ENCODE results near the gene EPHX1. TPM values are rescaled to one million over a fixed set of nuclear protein-coding genes. Genes with fewer than 3 reads are reported as not detected.
"Not testable (repeated sequence)": the region's sequence is repeated elsewhere in the genome, so short reads cannot be mapped to it uniquely, and the experiment has no call there.

EPHX1 gene
- polyA plus RNA-seq, 2 of the 4 experiments (the other 2 are of a cell fraction) = 150 to 252 TPM

- ChIA-PET CTCF (interaction anchor here (0.7 to 20.2 kb wide), 5 partner anchors 31 to 300 kb away, joined by 3 to 429 read pairs (median 3); partner anchors contain the start of gene EPHX1), POLR2A (interaction anchor here (0.7 kb wide), 1 partner anchor 244 kb away, joined by 3 read pairs; no protein-coding TSS in a partner anchor)
- TF ChIP-seq HOXA7 (CRISPR knock-in tag; IDR thresholded peaks at IDR 0.05) = peak; percentile 44; the same call in 1 of the 2 replicates
- TF ChIP-seq MAX (IDR thresholded peaks at IDR 0.05) = no peak
- 0 out of 3 replicates have a peak overlapping the region, but pooled peaks have one; percentile 85 for H3K4me3 ChIP-seq
- no peaks in the 10 kb centered on the region for H3K9me3 ChIP-seq
- ATAC-seq (no peak), FAIRE-seq (no peak), DNase-seq (ENCODE audit: low read depth in 1 of 2, low spot score in 1 of 2) (no peak)
- H3K4me1 ChIP-seq = peaks cover 40% of the 10 kb centered on the region
- peak overlapping the region; percentile 80 for H3K4me2 ChIP-seq
- 90% methylated on average over 5 of the region's 5 CpGs for WGBS (ENCODE audit: missing lambda C conversion rate)
- no peak overlapping the region for H3K27ac ChIP-seq
Observed at GRCh38 chr1:225780134-225780533, 29.8 kb upstream of the EPHX1 start.

- WGBS (ENCODE audit: missing lambda C conversion rate) = 97% methylated on average over 1 of the region's 1 CpG
Observed at GRCh38 chr1:225780630-225781029, 29.3 kb upstream of the EPHX1 start.

GRCh38 chr1:225789142-225789541, 20.8 kb upstream of the EPHX1 start:
- H3K4me1 ChIP-seq; H3K9me3 ChIP-seq; H3K4me3 ChIP-seq; POLR2A ChIA-PET; H3K4me2 ChIP-seq; DNase-seq (ENCODE audit: low read depth in 1 of 2, low spot score in 1 of 2); ATAC-seq; H3K27ac ChIP-seq: not testable (repeated sequence)
- WGBS (ENCODE audit: missing lambda C conversion rate) = 91% methylated on average over 3 of the region's 3 CpGs
- CTCF ChIA-PET = interaction anchor here (1.5 kb wide), 1 partner anchor 12 kb away, joined by 8 read pairs; the partner anchor contains the start of gene SRP9
- peak; percentile 95 for FAIRE-seq

More at GRCh38 chr1:225780630-225781029, 29.3 kb upstream of the EPHX1 start:
- Histone ChIP-seq H3K4me2 (peak overlapping the region; percentile 80), H3K4me3 (no peak overlapping the region), H3K9me3 (no peaks in the 10 kb centered on the region), H3K27ac (no peak overlapping the region), H3K4me1 (peaks cover 40% of the 10 kb centered on the region)
- TF ChIP-seq NFE2L2 (conservative IDR thresholded peaks at IDR 0.05; ENCODE audit: low read length) (no peak), POLR2A (IDR thresholded peaks at IDR 0.05; ENCODE audit: low read length) (no peak), BCL3 (IDR thresholded peaks at IDR 0.05) (no peak), E2F6 (IDR thresholded peaks at IDR 0.05; ENCODE audit: borderline replicate concordance, low read depth) (no peak), FOXS1 (CRISPR knock-in tag; IDR thresholded peaks at IDR 0.05) (no peak), HOXB13 (CRISPR knock-in tag; IDR thresholded peaks at IDR 0.05; ENCODE audit: low read depth) (no peak), FOSL2 (IDR thresholded peaks at IDR 0.05) (no peak), FOSL2 (CRISPR knock-in tag; IDR thresholded peaks at IDR 0.05) (no peak)
- no peak for DNase-seq (ENCODE audit: low read depth in 1 of 2, low spot score in 1 of 2)
- CTCF ChIA-PET = interaction anchor here (1.3 kb wide), 1 partner anchor 9 kb away, joined by 6 read pairs; no protein-coding TSS in a partner anchor
- no peak for FAIRE-seq
- no peak for ATAC-seq
- POLR2A ChIA-PET = interaction anchor here (0.7 to 1.0 kb wide), 2 partner anchors 21 to 245 kb away, joined by 3 to 5 read pairs; no protein-coding TSS in a partner anchor

- FAIRE-seq (no peak), DNase-seq (ENCODE audit: low read depth in 1 of 2, low spot score in 1 of 2) (no peak), ATAC-seq (no peak)
- H3K27ac ChIP-seq = no peak overlapping the region
- CTCF ChIA-PET = interaction anchor here (0.6 kb wide), 1 partner anchor 320 kb away, joined by 3 read pairs; no protein-coding TSS in a partner anchor
- POLR2A ChIA-PET = no interaction called here
- no peaks in the 10 kb centered on the region for H3K4me1 ChIP-seq
- WGBS (ENCODE audit: missing lambda C conversion rate) = 83% methylated on average over 4 of the region's 4 CpGs
- H3K4me3 ChIP-seq = no peak overlapping the region
- H3K9me3 ChIP-seq = no peaks in the 10 kb centered on the region
- H3K4me2 ChIP-seq = no peak overlapping the region
- TF ChIP-seq NFE2L2 (conservative IDR thresholded peaks at IDR 0.05; ENCODE audit: low read length) = no peak
- no peak for TF ChIP-seq JUN (IDR thresholded peaks at IDR 0.05)
- no peak for TF ChIP-seq JUNB (IDR thresholded peaks at IDR 0.05)
- TF ChIP-seq E2F6 (IDR thresholded peaks at IDR 0.05; ENCODE audit: borderline replicate concordance, low read depth) = no peak
Observed at GRCh38 chr1:225794954-225795353, 15.0 kb upstream of the EPHX1 start.

- H3K4me2 ChIP-seq; FAIRE-seq; DNase-seq (ENCODE audit: low read depth in 1 of 2, low spot score in 1 of 2); H3K27ac ChIP-seq; CTCF ChIA-PET; H3K4me3 ChIP-seq; ATAC-seq; H3K9me3 ChIP-seq; H3K4me1 ChIP-seq; POLR2A ChIA-PET: not testable (repeated sequence)
- 98% methylated on average over 6 of the region's 18 CpGs for WGBS (ENCODE audit: missing lambda C conversion rate)
Observed at GRCh38 chr1:225796097-225796496, 13.8 kb upstream of the EPHX1 start.

GRCh38 chr1:225801146-225801545, 8.8 kb upstream of the EPHX1 start:
- not testable (repeated sequence) for DNase-seq (ENCODE audit: low read depth in 1 of 2, low spot score in 1 of 2); H3K27ac ChIP-seq; FAIRE-seq; H3K4me1 ChIP-seq; H3K4me3 ChIP-seq; H3K4me2 ChIP-seq; ATAC-seq; H3K9me3 ChIP-seq
- WGBS (ENCODE audit: missing lambda C conversion rate) = 88% methylated on average over 7 of the region's 7 CpGs
- POLR2A ChIA-PET = interaction anchor here (0.7 kb wide), 1 partner anchor 20 kb away, joined by 5 read pairs; no protein-coding TSS in a partner anchor
- CTCF ChIA-PET = interaction anchor here (0.9 to 1.1 kb wide), 5 partner anchors 48 to 336 kb away, joined by 3 to 4 read pairs (median 3); no protein-coding TSS in a partner anchor

Data from A549 (cell line).